Measurements from ENCODE around the gene KCNK3.

Gene KCNK3

GRCh38 chr2:26691881-26692278 is 642 bp upstream of the KCNK3 start:
- no peak for DNase-seq (ENCODE audit: low spot score)

GRCh38 chr2:26692897-26693849 is 651 bp downstream of the KCNK3 start:
- DNase-seq (ENCODE audit: low spot score) = no peak

GRCh38 chr2:26694001-26694400 is 1.5 kb downstream of the KCNK3 start:
- no peak for DNase-seq (ENCODE audit: low spot score)

- DNase-seq (ENCODE audit: low spot score) = no peak
These were observed 3.9 kb downstream of the KCNK3 start for GRCh38 chr2:26696351-26696816.

- no peak for DNase-seq (ENCODE audit: low spot score)
These were observed 4.9 kb downstream of the KCNK3 start for GRCh38 chr2:26697425-26697824.

- DNase-seq (ENCODE audit: low spot score) = no peak
These were observed 6.8 kb downstream of the KCNK3 start for GRCh38 chr2:26699295-26699694.

GRCh38 chr2:26700078-26700477 is 7.6 kb downstream of the KCNK3 start:
- DNase-seq (ENCODE audit: low spot score) = no peak

- DNase-seq (ENCODE audit: low spot score) = no peak
These were observed 9.1 kb downstream of the KCNK3 start for GRCh38 chr2:26701596-26701995.

- DNase-seq (ENCODE audit: low spot score) = no peak
These were observed 9.5 kb downstream of the KCNK3 start for GRCh38 chr2:26702025-26702424.

GRCh38 chr2:26704441-26704977 is 12.0 kb downstream of the KCNK3 start:
- DNase-seq (ENCODE audit: low spot score) = no peak

- no peak for DNase-seq (ENCODE audit: low spot score)
These were observed 12.6 kb downstream of the KCNK3 start for GRCh38 chr2:26705126-26705525.

GRCh38 chr2:26706093-26706492 is 13.6 kb downstream of the KCNK3 start:
- no peak for DNase-seq (ENCODE audit: low spot score)

- DNase-seq (ENCODE audit: low spot score) = no peak
These were observed 14.3 kb downstream of the KCNK3 start for GRCh38 chr2:26706616-26707473.

GRCh38 chr2:26707747-26708146 is 15.2 kb downstream of the KCNK3 start:
- DNase-seq (ENCODE audit: low spot score) = no peak

- no peak for DNase-seq (ENCODE audit: low spot score)
These were observed 15.9 kb downstream of the KCNK3 start for GRCh38 chr2:26708457-26708856.

- DNase-seq (ENCODE audit: low spot score) = no peak
These were observed 17.0 kb downstream of the KCNK3 start for GRCh38 chr2:26709323-26710110.

- DNase-seq (ENCODE audit: low spot score) = no peak
These were observed 17.6 kb downstream of the KCNK3 start for GRCh38 chr2:26710145-26710544.

- no peak for DNase-seq (ENCODE audit: low spot score)
These were observed 18.4 kb downstream of the KCNK3 start for GRCh38 chr2:26710743-26711456.

- DNase-seq (ENCODE audit: low spot score) = no peak
These were observed 19.1 kb downstream of the KCNK3 start for GRCh38 chr2:26711457-26712161.

All from globus pallidus (tissue), 1 donor.